GM18511 (cell line): ENCODE measurements around the gene CACFD1.

ENCODE experiments used
- ATAC-seq: cut with Tn5 transposase; IDR thresholded peaks from one replicate; pipeline ENCODE4 v1.9.1; 2021; ENCODE audit warnings: mild to moderate bottlenecking, moderate library complexity; ENCODE audit not compliant: unreplicated experiment

CACFD1 gene

DNA sequence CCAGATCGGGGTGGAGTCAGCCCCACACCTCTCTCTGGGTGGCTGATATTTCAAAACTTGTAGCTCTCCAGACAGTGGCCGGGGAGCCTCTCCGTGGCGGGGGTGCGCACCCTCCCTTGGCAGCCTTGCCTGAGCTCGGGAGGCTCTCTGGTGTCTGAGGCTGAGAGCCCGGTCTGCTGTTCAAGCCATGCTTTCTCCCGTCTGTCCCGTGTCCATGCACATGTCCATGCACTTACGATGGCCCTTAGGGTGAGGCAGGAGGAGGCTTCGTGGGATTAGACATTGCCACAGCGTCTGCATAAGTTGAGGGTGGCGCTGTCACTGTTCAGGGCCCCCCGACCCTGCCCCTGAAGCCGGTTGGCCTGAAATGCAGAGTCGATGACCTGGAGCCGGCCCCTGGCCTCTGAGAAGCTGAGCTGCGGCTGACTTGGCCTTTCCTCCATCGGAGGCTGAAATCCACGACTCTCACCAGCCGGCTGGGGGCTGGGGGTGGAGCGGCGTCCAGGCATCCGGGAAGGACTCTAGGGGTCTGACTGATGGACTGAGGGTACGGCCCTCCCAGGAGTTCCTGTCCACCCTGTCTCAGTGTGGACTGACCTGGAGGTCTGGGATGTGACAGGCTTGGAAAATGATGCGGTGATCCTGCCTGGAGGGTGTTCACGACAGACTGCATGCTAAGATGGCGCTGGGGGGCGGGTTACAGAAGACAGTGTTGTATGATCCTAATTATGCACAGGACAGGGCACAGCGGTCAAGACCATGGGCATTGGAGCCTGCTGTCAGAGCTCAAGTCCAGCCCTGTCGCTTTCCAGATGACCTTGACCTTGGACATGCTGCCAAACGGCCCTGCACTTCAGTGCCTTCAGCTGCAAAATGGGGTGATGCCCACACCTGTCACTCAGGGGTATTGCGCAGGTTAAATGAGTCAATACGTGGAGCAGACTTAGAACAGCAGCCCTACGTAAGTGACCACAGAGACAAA, 37.4 kb downstream of the CACFD1 start:
- ATAC-seq = no peak

GRCh38 chr9:133499132-133499891, 39.5 kb downstream of the CACFD1 start:
- ATAC-seq = no peak

DNA sequence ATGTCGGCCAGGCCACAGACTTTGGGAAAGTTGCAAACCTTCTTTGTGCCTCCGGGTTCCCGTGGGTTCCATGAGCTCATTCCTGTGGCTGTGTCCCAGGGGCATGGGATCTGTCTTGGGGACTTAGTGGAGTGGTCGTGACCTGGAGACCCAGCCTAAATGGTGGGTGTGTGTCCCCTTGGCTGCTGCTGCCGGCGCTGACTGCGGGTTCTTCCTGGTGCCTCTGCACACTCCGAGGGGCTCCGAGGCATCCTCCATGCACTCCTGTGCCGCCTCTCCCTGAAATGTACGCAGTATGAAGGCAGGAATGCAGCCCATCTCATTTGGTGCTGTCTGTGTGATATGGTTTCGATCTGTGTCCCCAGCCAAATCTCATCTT, 40.1 kb downstream of the CACFD1 start:
- no peak for ATAC-seq

GRCh38 chr9:133502112-133502511, 42.3 kb downstream of the CACFD1 start:
- ATAC-seq = no peak

GRCh38 chr9:133505186-133505830, 45.5 kb downstream of the CACFD1 start:
- ATAC-seq = no peak

DNA sequence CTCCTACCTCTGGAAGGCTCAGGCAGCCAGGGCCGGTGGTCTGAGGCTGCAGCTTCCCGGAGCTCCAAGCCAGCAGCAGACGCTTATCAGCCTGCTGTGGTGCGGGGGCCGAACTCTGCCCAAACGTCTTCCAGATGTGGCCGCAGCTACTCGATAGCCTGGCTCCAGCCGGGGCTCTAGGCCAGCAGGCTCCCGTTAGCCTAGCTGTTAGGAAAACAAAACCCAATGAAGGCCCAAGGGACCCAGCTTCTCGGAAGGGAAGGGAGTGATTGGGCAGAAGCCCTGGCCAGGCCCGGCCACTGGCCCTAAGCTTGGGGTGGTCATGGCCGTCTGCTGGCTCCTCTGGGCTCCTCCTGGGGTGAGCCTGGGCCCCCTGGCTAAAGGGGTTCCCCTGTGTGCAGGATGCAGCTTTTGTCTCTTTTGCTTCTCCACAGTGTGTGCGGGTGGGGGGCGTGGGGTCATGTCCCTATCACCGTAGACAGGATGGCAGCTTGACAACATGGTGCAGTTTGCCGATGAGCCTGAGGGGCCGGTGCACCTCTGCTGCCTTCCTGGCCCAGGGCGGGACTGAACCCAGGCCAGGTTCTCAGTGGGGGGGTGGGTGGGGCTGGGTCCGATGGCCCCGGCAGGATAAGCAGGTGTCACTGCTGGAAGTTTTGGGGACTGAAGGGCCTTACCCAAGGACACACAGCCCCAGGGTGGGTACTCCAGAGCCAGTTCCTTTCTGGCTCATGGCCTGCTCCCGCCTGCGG, 46.3 kb downstream of the CACFD1 start:
- ATAC-seq = no peak

DNA sequence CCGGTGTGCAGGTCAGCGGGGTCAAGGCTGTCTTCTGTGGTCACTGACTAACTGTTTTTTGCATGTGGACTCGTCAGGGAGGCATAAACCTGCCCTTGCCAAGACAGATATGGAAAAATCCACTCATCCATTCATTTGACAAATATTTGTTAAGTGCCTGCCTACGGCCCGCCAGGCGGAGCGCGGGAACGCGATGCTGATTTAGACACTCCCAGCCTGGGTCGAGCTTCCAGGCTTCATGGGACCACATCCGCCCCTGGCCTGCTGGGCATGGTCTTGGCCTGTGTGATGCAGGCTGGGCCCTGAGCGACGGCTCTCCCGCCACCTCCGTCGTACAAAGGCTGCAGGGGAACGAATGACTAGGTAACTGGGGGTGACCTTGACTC, 46.9 kb downstream of the CACFD1 start:
- no peak for ATAC-seq

DNA sequence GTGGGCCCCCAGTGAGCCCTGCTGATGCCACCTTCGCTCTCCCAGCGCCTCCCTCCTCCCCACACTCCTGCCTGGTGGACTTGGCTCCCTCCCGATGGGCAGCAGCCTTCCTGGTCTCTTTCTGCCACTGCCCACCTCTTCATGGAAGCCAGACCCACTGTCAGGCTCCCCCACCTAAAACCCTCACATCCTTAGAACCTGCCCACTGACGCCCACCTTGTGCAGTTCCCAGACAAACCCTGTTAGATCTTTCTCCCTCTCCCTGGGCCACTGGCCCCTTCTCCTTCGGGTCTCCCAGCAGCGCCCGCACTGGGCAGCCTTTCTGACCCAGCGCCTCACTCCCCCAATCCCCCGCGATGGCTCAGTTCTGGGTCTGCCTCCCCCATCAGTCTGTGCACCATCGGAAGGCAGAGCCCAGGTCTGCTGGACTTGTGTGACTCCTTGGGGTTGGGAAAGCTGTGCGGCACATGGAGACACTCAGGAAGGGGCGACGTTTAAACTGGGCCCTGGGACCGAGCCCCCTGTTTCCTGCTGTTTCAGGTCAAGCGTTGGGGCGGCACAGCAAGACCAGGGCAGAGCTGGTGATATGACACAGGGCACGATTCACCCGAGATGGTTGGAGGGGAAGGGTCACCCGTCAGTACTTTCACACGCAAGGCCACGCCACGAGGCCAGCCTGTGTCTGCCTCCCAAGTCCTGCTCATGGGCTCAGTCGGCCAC, 47.6 kb downstream of the CACFD1 start:
- ATAC-seq = no peak

DNA sequence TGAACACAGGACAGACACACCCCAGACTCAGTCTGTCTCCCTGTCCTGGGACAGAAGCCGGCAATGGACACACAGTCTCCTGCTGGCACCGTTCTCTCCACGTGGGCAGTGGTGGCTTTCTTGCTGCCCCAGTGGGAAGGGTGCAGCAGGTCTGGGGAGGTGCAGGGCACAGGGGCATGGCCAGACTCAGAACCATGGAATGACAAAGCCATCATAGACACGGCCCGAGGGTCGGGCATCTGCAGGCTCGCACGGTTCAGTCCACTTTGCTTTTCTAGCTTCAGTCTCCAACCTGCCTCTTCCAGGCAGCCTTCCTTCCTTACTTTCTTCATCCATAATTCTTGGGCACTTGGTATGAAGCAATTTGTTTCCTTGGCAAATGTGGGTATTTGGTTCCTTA, 48.3 kb downstream of the CACFD1 start:
- no peak for ATAC-seq

DNA sequence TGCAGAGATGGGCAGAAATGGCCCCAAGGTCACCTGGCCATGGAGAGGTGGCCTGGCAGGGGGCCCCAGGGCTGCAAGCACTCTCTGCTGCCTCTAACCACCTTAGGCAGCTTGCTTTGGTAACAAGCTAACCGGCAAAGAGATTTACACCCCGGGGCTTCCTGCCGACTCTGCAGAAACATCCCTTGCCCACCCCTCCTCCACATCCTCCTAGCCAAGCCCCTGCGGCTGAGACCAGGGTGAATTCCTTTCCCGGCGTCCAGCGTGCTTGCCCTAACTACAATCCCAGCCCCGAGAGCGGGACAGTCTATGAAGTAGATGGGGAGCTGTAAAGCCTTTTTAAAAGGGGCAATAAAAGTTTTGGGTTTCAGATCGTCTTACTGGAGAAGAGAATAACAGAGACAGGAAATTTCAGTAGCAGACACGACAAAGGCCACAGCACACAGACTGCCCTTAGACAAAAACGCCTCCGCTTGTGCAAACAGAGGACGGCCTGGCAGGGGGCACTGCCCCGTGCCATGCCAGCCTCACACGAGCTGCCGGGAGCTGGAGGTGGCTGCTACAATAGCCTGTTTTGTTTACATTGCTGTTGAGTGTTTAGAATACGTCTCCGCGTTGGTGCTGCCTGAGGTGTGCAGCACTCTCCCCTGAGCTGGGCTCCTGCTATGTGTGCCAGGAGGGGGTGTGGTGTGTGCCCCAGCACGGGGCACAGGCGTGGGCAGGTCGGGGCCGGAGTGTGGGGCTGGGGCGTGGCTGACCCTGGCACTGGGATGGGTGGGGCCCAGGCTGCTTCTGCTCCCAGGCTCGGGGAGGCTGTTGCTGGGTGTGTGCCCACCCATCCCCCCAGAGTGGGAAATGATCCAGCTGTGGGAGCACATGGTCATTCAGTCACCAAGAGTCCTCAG, 49.7 kb downstream of the CACFD1 start:
- ATAC-seq = no peak

GRCh38 chr9:133510926-133511505, 51.2 kb downstream of the CACFD1 start:
- no peak for ATAC-seq

- no peak for ATAC-seq
Measured at GRCh38 chr9:133511607-133512006, 51.8 kb downstream of the CACFD1 start.

DNA sequence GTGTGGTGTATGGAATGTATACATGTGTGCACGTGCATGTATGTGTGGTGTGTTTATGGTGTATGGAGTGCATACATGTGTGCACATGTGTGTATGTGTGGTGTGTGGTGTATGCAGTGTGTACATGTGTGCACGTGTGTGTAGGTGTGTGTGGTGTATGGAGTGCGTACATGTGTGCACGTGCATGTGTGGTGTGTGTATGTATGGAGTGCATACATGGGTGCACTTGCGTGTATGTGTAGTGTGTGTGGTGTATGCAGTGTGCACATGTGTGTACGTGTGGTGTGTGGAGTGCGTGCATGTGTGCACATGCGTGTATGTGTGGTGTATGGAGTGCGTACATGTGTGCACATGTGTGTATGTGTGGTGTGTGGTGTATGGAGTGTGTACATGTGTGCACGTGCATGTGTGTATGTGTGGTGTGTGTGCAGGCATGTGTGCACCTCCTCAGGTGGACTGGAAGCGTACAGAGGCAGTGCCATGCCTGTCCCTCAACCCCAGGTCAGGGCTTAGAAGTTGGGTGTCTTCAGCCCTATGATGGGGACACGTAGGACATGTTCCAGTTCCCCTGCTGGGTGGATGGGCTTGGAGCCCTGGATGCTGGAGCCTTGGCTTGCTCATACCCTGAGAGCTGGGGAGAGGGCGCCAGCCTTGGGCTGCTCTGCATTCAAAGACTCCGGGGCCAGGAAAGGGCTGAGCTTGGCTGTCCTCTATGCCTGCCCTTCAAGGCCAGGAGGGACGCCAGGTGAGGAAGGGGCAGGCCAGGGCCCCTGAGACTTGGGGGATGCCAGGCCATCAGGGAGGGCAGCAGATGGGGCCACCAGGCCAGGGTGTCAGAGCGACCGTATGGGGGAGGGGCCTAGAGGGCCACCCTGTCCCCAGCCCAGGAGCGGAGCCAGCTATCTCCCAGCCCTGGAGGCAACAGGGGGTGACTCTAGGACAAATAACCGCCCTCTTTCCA, 52.8 kb downstream of the CACFD1 start:
- no peak for ATAC-seq

DNA sequence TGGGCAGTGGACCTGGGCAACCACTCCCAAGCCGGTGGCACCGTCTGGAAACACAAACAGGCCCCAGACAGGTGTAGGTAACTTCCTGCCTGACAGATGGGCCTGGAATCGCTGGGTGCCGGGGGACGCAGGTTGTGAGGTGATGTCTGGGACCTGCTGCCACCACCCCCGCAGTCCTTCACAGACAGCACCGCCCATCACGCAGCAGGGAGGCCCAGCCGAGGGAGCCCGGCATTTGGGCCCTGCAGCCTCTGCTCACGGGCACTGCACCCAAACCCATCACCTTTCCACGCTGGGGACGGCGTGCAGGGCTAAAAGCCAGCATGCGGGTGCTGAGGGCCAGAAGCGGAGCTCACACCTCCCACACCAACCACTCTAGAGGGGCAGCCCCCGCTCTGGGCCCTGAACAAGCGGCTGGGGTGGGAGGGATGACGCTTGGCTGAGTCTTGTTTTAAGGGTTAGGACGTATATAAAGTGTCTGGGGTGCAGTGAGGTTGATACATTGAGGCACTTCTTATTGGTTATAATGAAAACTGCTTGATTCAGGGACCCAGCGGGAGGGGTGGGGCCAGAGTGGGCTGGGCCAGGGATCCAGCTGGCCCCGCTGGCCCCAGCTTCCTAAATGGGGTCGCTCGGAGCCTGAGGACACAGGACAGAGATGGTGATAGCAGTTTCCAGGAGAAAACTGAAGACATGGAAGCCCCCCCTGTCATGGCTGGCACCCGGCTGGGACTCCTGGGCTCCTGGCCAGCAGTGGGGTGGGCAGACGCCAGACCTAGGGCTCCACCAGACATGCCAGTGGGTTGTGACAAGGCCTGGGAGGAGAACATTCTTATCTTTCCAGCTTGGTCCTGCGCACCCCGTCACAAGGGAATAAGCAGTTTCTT, 53.7 kb downstream of the CACFD1 start:
- ATAC-seq = no peak

DNA sequence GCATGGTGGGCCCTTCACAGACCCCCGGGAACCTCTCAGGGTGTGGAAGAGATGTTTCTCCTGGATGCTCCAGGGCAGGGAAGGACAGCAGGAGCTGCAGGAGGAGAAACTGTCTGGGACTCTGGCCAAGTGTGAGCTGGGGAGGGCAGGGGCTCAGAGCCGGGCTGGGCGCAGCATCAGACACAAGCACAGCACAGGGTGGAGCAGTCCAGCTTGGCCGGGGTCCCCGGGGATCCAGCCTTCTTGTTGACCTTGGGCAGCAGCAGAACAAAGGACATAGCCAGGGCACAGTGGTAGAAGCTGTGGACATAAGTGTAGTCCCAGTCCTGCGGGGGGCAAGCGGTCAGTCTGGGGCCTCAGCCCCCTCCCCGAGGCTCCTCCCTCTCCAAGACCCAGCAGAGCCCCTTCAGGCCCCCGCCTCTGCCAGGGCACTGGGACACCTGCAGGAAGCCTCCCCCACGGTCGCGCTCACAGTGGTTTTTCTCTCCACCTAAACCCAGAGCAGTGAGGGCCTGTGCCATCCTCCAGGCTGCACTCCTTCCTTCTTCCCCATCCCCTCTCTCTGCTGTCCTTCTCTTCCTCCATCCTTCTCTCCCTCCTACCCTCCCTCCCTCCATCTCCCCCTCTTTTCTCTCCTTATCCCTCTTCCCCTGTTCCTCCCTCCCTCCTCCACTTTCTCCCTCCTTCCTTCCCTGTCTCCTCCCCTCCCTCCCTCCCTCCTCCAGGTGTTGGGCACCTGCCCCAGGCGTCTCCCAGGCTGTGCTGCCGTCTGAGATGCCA, 54.9 kb downstream of the CACFD1 start:
- no peak for ATAC-seq

DNA sequence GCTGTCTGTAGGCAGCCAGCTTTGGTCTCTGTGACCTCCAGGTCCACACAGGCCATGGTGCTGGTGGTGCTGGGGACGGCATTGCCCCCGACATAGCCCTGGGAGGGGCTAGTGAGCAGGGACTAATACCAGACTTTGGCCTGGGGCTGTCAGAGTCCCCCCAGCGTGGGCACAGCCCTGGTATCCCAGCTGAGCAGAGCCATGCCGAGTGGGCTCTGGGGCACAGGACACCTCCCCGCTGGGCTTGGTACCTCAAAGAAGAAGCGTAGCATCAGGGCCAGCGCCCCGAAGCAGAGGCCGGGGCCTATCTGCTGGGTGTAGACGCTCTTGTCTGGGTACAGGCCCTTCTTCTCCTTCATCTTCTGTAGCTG, 55.4 kb downstream of the CACFD1 start:
- no peak for ATAC-seq
